GM21367 (cell line): ENCODE measurements around the gene ACER2.

Source experiments
- ATAC-seq: cut with Tn5 transposase; IDR thresholded peaks from one replicate; pipeline ENCODE4 v1.9.1; 2021; ENCODE audit not compliant: unreplicated experiment

ACER2 gene

GRCh38 chr9:19481971-19482404 is 73.2 kb downstream of the ACER2 start:
- no peak for ATAC-seq

- no peak for ATAC-seq
Observed at GRCh38 chr9:19484699-19485098, 75.9 kb downstream of the ACER2 start.

GRCh38 chr9:19485193-19485592 is 76.4 kb downstream of the ACER2 start:
- ATAC-seq = no peak

GRCh38 chr9:19486803-19487202 is 78.0 kb downstream of the ACER2 start:
- ATAC-seq = no peak

- no peak for ATAC-seq
Observed at GRCh38 chr9:19488721-19489120, 79.9 kb downstream of the ACER2 start.

GRCh38 chr9:19490269-19490668 is 81.5 kb downstream of the ACER2 start:
- no peak for ATAC-seq

- ATAC-seq = no peak
Observed at GRCh38 chr9:19490828-19491227, 82.0 kb downstream of the ACER2 start.

- no peak for ATAC-seq
Observed at GRCh38 chr9:19492775-19493173, 84.0 kb downstream of the ACER2 start.

- peak; percentile 86 for ATAC-seq
Observed at GRCh38 chr9:19493174-19493811, 84.5 kb downstream of the ACER2 start.

GRCh38 chr9:19493876-19494275 is 85.1 kb downstream of the ACER2 start:
- no peak for ATAC-seq

GRCh38 chr9:19495186-19496028 is 86.6 kb downstream of the ACER2 start:
- no peak for ATAC-seq

- ATAC-seq = no peak
Observed at GRCh38 chr9:19496321-19497050, 87.7 kb downstream of the ACER2 start.

- ATAC-seq = no peak
Observed at GRCh38 chr9:19497276-19497675, 88.5 kb downstream of the ACER2 start.

- ATAC-seq = no peak
Observed at GRCh38 chr9:19498015-19498414, 89.2 kb downstream of the ACER2 start.
